Measurements from ENCODE around the gene NR5A2.
A peak's percentile ranks its signal among the peaks of the same experiment; 100 is the strongest.
"Not testable (repeated sequence)": the region's sequence is repeated elsewhere in the genome, so short reads cannot be mapped to it uniquely, and the experiment has no call there.

The NR5A2 gene

DNA sequence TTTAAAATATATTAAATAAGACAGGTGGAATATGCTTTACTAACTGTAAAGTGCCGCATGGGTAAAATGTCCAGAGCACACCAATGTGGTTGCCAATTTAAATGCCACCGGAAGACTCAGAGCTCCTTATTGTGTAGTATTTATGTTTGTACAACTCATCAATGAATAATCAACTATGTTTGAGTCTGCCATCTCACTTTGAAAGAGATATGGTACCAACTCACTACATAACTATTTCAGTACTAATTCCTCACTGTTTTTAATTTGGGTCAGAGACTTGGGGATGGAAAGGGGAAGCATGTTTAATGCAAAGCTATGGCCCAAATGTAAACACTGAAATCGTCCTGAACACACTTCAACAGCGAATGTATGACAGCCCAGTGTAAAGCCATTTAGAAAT is 144.8 kb downstream of the NR5A2 start:
- DNase-seq, result no peak

DNA sequence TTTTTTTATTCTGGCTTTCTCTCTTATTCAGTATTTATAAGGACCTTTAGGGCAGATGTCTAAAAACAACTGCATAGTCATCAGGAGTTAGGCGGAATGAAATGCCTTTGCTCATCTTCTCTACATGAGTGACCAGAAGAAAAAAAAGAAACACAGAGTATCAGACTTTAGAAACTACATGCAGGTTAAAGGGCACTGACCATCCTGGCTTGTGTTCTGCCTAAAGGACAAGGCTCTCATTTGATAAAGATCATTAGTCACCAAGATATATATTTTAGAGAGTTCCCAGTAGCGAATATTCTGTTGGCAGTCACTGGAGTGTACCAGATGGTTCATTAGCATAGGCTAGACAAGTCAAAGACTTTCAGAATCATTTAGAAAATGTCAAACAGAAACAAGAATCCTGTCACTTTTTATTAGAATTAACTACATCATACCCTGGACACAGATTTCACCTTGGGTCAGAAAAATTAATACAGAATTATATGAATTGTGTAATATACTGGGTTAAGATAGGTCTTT is 145.6 kb downstream of the NR5A2 start:
- no peak for DNase-seq

DNA sequence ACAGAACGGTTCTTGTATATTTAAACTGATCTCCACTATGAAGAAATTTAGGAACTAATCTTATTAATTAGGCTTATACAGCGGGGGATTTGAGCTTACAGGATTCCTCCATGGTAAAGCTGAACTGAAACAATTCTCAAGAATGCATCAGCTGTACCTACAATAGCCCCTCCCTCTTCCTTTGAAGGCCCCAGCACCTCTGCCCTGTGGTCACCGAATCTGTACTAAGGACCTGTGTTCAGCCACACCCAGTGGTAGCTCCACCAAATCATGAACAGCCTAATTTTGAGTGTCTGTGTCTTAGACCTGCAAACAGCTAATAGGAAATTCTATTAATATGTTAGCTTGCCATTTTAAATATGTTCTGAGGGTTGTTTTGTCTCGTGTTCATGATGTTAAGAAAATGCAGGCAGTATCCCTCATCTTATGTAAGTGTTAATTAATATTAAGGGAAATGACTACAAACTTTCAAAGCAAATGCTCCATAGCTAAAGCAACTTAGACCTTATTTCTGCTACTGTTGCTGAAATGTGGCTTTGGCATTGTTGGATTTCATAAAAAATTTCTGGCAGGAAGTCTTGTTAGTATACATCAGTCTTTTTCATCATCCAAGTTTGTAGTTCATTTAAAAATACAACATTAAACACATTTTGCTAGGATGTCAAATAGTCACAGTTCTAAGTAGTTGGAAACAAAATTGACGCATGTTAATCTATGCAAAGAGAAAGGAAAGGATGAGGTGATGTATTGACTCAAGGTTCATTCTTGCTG is 147.2 kb downstream of the NR5A2 start:
- no peak for DNase-seq

DNA sequence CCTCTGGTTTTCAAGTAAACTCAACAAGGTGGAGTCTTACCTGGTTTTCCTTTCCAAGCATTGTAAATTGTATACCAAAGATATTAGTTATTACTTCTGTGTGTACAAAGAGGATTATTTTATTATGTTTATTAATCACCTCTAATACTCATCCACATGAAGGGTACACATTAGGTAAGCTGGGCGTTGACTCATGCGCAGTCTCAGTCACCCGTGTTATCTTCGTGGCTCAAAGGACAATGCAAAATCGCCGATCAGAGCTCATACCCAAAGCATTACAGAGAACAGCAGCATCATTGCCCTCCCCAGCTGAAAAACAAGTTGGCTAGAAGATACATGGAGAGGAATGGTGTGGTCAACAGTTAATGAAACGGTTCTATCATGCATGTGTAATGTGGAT is 148.7 kb downstream of the NR5A2 start:
- DNase-seq, result no peak

DNA sequence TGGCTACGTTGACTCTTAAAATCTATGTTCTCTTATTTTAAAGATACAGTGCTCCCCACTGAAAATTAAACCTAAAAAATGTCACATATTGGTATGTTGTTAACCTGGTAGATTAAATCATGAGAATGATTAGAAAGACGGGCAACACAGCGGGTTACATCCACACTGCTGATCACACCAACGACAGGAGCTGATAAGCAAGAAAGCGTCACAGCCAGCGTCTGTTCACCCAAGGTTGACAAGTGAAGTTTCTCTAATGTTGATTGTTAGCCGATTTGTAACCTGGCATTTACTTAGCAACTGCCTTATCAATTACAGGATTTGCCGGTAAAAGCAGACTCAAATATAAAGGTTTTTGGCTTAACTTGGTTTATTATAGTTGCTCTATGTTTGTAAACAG is 149.3 kb downstream of the NR5A2 start:
- DNase-seq, result no peak

DNA sequence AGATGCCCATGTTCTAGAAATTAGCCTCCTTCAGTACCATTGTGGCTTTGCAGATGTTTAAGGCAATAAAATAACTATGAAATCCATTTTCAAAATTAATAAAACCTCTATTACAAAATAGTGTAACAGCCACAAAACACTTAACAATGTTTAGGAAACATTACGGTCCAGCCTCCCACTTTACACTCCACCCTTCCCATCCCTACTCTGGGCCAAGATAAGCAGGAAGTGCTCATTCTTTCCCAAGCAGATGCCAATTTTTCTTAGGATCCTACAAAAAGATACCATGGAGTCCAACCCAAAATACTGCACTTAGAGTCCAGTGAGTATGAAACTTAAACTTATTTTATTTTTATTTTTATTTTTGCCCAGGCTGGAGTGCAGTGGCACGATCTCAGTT is 150.8 kb downstream of the NR5A2 start:
- no peak for DNase-seq

DNA sequence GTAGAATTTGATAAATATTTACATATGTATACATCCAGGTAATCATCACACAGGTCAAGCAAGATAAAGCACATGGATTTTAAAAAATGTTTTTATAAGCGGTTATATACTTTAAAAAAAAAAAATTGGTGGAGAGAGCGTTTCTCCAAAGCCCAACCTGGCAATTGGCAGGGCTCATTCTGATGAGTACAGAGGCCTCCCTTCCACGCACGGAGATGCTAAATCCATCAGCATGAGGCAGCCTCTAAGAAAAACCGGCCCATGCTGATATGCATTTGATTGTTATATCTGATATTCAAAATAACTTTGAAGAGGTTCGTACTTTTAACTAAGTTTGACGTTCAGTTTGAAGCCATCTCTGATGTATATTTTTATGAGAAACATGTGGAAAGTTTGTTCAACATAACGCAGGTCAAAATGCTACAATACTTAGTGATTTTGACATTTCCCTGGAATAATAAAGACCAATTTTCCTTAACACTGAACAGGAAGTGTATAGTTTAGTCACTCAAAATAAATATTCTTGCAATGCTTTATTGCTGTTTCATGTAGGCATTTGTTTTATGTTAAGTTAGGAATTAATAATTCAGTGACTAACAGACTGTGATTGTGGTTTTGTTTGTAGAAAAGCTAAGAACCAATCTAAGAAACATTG is 151.7 kb downstream of the NR5A2 start:
- DNase-seq, result no peak

DNA sequence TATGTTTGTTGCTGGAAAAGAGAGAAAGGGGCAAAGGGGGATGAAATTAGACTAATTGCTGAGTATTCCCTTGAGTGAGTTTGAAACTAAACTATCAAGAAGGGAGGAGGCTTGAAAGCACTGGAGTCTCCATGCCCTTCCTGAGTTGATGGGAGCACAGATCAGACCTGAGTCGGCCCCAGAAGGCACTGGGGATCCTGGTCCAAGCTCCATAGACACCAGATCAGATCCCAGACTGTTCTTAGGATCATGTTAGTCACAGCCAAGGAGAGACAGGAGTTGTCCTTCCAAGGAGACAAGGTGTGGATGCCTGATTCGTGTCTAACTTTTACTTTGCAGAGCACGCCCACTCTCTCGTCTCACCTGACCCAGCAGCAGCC is 152.3 kb downstream of the NR5A2 start:
- DNase-seq, result no peak

DNA sequence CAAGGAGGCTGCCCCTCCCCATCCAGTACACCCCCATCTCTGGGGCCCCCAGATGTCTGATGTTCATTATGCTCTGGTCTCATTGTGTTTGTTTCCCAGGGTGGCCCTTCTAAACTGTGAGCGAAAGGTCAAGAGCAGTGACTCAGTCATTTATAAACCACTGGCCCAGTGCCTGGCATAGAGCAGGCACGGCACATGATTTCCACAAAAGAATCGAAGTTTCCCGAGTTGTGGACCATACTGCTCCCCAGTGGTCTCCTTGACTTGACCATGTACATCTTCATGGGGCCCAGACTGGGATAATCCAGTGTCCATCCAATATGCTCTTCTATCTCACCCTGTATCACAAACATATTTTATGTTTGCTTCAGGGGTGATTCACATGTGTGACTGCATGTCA is 153.3 kb downstream of the NR5A2 start:
- DNase-seq, result no peak

DNA sequence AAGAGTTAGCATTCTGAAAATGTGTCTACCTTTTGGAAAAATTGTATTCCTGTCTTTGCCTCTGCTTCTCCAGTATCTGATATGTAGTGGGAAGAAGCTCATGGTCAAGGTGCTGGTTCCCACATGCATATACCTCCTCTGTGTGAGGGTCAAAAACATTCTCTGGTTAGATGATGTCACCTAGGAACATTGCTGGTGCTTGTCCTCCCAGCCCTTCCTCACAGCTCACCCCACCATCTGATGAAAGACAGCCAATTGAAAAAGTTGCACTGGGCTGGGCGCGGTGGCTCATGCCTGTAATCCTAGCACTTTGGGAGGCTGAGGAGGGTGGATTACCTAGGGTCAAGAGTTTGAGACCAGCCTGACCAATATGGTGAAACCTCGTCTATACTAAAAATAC is 154.4 kb downstream of the NR5A2 start:
- DNase-seq, result no peak

DNA sequence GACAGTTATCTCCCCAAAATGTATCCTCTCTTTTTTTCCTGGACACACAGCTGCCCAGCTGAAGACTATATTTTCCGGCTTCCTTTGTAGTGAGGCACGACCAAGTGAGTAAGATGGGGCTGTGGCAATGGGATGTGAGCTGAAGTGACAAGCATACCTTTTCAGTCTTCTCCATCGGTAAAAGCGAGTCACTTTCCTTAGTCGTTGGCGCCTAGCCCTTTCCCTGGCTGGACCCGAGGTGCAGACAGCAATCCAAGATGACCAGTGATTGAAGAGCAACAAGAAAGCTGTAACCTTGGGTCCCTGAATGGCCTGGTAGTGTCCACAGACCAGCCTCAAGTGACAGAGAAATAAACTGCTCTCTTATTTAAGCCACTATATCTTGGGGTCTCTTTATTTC is 155.2 kb downstream of the NR5A2 start:
- no peak for DNase-seq

DNA sequence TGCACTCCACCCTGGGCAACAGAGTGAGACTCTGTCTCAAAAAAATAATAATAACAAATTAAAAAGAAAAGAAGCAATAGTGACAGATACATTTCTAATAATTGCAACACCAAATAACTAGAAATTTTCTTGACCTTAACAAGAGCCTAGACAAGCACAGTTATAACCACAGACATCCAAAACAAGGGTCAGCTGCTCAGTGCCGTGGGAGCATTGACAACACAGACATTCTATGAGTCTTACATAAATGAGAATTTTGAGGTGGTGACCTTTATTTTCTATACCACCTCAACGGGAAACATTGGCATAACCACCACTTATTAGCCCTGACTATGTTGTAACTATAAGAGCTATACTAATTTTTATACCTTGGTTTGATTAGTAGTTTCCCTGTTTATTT is 156.1 kb downstream of the NR5A2 start:
- DNase-seq, result no peak

DNA sequence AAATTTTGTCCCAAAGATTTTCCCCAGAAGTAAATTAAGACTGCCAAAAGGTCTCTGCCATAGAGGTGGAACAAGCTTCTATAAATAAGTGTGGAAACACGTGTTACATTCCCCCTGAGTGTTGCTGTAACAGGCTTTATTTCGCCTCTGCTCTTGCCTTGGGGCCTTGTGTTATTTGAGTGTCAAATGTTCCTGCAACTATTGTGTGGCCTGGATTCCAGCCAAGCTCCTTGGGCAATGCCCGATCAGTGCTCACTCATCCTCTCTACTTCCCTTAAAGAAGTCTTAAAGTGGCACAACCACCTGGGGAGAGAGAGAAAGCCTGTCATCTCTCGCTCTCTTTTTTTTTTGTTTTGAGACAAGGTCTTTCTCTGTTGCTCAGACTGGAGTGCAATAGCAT is 156.7 kb downstream of the NR5A2 start:
- peak; percentile 32 for DNase-seq

DNA sequence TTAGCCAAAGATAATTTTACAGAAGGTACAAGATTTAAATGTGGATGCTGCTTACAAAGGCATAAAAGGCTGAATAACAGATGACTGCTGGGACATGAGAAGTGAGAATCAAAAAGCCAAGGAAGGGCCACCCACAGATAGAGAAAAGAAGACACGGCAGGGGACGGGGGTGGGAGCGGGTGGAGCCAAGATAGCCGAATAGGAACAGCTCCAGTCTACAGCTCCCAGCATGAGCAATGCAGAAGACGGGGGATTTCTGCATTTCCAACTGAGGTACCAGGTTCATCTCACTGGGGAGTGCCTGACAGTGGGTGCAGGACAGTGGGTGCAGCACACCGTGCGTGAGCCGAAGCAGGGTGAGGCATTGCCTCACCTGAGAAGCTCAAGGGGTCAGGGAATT is 157.7 kb downstream of the NR5A2 start:
- not testable (repeated sequence) for DNase-seq

DNA sequence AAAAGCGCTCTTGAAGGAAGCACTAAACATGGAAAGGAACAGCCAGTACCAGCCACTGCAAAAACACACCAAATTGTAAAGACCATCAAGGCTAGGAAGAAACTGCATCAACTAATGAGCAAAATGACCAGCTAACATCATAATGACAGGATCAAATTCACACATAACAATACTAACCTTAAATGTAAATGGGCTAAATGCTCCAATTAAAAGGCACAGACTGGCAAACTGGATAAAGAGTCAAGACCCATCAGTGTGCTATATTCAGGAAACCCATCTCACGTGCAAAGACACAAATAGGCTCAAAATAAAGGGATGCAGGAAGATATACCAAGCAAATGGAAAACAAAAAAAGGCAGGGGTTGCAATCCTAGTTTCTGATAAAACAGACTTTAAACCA is 159.8 kb downstream of the NR5A2 start:
- DNase-seq, result not testable (repeated sequence)

DNA sequence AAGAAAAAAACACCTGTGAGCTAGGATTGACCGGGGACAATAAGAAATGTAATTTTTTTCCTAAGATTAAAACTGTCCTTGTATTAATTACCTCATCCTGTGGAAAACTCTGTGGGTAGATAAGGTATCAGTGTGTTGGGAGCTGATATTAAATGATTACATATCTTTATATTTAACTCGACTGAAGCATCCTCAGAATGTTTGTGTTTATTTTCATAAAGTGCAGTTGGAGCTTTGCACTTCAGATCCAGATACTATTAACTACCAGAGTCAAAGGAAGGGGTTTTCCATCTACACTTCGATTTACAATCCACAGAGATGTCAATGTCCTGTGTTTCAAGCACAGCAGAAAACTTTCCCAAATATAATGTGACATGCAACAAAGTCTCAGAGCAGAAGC is 164.5 kb downstream of the NR5A2 start:
- no peak for DNase-seq

DNA sequence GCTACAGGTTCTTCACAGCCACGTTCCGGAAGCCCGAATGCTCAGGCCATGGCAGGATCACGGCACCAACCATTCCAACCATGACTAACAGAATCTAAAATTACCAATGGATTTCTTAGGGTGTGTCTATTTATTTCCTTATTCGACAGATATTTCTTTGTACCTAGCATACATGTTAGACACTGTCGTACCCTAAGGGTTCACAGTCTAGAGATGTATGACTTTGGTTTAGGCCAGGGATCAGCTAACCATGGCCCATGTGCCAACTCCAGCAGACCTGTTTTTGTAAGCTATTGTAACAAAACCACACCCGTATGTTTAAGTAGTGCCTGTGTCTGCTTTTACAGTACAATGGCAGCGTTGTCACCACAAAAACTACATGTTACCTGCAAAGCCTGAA is 167.0 kb downstream of the NR5A2 start:
- DNase-seq, result no peak

DNA sequence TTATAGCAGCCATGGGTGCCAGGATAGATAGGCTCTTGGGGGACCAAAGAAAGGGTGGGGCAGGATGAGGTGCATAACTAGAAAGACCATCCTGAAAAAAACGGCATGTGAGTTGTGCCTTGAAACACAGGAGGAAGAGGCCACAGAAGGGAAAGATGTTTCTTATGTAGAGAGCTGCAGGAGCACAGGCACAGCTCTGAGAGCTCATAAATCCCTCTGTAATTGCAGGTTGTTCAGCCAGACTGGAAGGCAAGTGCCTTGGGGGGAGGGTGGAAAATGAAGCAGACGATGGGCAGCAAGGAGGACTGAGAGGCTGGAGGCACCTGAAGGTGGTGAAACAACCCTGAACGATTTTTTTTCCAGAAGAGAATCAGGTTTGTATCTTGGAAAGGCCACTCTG is 170.7 kb downstream of the NR5A2 start:
- DNase-seq, result peak; percentile 14

DNA sequence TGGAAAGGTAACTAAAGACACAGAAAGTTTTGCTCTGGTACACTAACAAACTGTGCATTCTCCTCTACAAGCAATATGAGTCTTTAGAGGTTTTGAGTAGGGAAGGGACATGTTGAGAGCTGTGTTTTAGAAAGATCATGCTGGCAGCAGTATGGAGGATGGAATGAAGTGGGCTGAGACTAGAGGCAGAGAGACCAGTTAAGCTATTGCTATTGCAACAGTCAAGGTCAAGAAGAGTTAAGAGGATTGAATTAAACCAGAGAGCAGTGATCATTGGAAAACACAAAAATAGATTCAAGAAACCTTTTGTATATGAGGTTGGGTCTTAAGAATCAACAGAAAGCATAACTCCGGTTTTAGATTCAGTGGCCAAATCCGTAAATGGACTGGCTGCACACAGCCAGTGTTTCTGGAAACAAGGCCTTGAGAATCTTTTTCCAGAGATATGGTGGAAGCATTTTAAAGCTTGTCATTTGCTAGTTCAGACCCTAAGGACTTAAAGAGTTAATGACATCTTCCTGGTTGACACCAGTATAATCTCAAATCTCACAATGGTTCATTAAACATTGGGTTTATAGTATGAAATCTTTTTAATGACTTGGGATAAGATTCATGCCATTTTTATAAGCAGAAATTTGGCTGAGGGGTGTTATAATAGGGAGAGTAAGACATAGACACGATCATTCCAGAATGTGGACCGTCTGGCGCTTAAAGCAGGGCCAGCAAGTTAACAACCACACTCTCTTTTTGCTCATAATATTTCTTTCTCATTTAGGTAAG is 177.9 kb downstream of the NR5A2 start:
- DNase-seq, result no peak

DNA sequence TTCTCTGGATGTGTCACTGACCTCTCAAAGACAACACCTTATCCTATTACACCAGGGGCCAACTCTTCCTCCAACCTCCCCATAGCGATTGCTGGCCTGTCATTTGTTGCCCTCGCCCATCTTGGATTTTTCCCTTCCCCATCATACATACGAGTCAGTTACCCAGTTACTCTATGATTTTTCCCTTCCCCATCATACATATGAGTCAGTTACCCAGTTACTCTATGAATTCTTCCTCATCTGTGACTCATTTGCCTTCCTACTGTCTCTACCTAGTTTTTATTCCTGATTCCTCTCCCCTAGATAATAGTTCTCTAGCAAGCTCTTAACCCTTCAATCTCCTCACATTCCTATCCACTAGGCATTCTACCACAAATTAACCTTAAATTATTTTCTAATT is 178.8 kb downstream of the NR5A2 start:
- DNase-seq, result no peak

DNA sequence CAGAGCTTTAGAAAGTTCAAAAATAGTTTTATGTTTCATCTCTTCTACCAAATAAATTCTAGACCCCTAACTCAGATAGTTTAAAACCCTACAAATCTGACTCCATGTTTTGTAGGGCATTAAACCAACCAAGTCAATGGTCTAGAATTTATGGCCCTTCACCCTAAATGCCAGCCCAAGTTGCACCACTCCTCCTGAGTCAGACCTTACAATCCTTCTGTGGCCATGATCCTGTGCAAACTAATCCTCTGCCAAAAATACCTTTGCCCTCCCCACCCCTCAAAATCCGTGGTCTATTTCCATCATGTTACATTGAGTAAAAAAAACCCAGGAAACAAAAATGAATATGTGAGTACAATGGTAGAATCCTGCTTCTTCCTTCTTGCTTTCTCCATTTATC is 179.3 kb downstream of the NR5A2 start:
- no peak for DNase-seq

DNA sequence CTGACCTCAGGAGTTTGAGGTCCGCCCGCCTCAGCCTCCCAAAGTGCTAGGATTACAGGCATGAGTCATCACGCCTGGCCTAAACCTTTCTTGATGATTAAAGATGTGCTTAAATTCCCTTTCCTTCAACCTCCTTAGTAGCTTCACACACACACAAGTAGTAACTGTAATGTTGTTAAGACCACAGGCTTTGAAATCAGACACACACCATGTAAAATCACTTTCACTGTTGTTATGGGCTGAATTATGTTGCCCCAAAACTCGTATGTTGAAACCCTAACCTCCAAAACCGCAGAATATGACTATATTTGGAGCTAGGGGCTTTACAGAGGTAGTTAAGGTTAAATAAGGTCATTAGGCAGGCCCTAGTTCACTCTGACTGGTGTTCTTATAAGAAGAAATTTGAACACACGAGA is 180.2 kb downstream of the NR5A2 start:
- no peak for DNase-seq

DNA sequence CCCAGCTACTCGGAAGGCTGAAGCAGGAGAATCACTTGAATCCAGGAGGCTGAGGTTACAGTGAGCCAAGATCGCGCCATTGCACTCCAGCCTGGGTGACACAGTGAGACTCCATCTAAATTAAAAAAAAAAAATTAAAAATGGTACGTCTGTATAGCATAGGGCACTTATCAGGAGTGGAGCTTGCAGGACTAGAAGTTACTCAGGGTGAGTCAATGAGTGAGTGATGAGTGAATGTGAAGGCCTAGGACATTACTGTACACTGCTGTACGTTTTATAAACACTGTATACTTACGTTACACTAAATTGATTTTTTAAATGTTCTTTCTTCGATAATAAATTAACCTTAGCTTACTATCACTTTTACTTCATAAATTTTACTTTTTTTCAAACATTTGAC is 183.6 kb downstream of the NR5A2 start:
- no peak for DNase-seq

DNA sequence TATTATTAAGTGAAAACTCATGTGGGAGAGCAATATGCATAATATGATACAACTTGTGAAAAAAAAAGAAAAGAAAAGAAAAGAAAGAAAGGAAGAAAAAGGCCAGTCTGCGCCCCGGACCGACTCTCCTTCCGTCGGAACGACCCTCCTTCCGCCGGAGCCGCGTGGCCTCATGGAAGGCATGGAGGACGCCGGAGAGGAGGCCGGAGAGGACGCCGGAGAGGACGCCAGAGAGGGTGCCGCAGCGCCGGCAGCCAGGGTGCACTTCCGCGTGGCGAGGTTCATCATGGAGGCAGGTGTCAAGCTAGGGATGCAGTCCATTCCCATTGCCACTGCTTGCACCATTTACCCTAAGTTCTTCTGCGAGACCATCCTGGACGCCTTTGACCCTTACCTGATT is 185.9 kb downstream of the NR5A2 start:
- no peak for DNase-seq
